GM21381 (cell line): Measurements from ENCODE around the gene SHB.
"Not testable (repeated sequence)": the region's sequence is repeated elsewhere in the genome, so short reads cannot be mapped to it uniquely, and the experiment has no call there.

Experiments used
- ATAC-seq: cut with Tn5 transposase; IDR thresholded peaks from one replicate; pipeline ENCODE4 v1.9.1; 2021; ENCODE audit warnings: mild to moderate bottlenecking, moderate library complexity; ENCODE audit not compliant: unreplicated experiment

The SHB gene

DNA sequence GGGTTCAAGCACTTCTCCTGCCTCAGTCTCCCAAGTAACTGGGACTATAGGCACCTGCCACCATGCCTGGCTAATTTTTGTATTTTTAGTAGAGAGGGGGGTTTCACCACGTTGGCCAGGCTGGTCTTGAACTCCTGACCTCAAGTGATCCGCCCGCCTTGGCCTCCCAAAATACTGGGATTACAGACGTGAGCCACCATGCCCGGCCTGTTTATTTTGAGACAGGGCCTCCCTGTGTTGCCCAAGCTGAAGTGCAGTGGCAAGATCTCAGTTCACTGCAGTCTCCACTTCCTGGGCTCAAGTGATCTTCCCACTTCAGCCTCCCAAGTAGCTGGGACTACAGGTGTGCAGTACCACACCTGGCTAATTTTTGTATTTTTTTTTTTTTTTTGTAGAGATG lies 159.2 kb downstream of the SHB start:
- ATAC-seq = not testable (repeated sequence)

DNA sequence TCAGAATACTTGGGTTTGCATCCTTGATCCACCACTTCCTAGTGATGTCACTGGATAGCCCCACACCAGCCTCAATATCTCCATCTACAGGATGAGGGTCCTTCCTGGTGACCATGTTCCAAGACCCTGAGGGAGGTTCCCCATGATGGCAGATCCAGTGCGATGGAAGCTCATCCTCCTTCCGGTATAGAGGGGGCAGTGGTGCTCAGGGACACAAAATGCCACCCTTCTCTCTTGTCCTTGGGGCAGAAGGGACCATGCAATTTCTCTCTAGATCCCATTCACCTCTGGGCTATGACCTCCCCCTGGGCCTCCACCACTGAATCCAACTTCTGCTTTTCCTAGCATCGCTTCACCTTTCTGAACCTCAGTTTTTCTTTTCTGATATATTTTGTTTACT lies 159.7 kb downstream of the SHB start:
- ATAC-seq = no peak

DNA sequence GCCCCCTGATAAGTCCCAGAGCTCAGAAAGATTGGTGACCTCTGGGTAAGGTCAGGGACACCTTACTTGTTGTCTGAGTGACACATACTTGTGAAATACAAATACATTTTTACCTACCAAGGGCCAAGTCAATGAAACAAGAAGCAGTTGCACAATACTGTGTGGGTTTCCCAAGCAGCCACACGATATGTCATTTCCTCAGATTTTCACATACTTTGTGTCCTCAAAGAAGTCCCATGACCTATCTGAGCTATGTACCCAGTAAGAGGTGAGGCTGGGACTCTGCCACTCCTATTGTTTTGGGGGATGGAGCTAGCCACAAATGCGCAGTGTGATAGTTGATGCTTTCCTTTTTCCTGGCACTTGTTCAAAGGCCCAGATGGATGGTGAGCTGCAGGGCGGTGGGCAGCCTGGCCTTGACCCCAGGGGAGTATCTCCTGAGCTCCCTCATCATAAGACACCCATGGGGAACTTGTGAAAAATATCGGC lies 160.3 kb downstream of the SHB start:
- no peak for ATAC-seq

DNA sequence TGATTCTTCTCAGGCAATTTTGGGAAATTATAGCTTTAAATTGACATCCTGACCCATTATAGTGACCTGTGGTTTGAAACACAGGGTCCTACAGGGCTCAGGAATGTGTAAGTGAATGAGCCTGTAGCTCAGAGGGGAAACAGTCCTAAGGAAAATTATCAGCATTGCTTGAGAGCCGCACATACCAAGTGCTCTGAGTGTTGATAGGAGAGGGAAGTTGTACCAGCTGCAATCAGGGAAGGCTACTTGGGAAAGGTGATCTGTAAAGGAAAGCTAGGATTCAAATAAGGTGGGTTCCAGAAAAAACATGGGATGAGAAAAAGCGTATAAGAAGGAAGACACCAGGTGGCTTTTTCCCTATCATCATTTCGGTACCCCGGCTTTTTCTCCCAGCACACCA lies 160.7 kb downstream of the SHB start:
- ATAC-seq = no peak

DNA sequence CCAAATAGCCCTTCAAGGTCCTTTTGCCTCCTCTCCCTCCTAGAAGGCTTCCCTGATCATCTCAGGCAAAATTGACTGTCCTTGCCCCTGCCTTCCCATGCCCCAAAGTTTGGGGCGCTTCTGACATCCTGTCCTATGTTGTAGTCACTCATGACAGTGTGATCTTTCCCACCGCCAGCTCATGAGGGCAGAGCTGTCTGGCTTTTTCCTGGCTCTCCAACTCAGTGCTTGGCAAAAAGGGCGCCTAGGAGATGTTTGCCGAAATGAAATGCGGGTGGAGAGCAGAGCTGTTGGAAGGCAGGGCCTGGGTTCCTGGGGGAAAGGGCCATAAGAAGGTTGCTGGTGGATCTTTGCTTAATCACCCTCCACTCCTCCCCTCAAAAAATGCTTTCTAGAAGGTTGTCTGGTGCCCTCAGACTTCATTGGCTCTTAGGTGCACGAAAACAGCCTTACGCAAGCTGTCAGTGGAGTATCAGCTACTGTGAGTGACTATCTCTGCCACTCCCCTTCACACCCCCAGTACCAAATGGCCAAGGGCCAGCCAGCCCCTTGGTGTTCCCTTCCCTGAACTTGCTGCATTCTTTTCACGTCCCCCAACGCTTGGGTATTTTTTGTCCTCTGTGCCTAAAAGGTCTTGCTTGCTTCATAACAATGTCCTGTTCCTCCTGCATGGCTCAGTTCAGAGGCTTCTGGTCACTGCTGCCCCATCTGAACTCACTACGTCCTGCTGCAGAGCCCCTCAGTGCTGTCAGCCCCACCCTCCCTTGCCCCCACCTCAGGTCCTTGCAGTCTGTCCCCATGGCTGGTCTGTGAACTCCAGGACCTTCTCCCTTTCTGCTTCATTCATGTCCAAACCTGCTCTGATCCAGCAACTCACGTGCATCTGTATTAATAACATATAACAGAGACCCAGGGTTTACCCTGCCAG lies 162.5 kb downstream of the SHB start:
- no peak for ATAC-seq

DNA sequence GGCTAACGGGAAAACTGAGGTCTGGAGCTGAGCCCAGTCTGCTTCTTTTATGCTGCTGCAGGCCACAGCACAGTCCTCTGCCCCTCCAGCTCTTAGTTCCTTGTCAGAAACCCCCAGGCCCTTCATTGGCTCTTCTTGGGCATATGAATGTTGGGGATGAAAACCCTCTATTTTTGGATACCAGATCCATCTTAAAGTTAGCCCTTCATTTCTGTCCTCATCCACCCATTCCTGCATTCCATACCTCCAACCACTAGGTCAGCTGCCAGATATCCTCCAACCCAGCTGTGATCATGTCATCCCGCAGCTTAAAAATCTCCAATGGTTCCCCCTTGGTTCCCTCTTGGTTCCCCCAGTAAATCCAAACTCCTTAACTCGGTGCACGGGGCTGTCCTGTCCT lies 163.3 kb downstream of the SHB start:
- no peak for ATAC-seq

DNA sequence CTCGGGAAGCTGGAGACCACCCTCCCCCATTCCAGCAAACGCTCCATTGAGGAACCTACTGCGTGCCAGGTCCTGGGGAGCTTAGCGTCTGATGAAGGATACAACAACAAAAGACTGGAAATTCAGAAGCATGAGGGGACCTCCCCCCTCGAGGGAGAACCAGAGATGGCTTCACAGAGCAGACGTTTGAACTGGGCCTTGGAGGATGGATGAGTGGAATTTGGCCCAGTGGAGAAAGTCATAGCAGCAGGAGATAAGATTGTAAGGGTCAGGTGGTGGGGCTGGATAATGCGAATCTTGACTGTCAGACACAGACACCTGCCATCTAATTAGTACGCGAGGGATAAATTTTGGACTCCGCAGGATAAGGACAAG lies 163.9 kb downstream of the SHB start:
- no peak for ATAC-seq

DNA sequence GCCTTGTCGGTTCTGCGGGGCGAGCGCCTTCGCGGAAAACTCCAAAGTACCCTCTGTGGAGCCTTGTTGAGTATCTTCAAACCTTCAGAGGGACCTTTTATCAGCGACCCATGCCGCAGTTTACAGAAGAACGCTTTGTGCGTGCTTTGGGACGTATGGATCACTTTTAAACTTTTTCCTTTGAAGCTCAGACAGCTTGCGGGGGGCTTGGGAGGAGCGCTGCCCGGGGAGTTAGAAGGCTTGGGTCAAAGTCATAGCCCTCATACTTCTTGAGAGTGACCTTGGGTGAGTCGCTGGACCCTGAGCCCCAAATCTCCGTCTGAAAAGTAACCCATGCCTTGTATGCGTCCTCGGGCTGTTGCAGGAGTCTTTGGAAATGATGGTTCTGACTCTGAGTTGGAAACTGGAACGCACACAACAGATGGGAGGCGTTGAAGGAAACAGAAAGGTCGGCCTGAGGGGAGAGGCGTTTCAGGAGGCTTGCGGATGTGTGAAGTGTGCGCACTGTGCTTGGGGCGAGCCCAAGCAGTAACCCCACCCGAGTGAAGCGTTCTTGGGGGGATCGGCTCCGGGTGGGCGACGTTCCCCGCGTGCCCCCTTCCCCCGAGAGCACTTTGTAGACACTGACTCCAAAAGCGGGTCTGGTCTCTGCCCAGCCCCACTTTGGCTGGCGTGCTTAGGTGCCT lies 164.4 kb downstream of the SHB start:
- ATAC-seq = no peak

DNA sequence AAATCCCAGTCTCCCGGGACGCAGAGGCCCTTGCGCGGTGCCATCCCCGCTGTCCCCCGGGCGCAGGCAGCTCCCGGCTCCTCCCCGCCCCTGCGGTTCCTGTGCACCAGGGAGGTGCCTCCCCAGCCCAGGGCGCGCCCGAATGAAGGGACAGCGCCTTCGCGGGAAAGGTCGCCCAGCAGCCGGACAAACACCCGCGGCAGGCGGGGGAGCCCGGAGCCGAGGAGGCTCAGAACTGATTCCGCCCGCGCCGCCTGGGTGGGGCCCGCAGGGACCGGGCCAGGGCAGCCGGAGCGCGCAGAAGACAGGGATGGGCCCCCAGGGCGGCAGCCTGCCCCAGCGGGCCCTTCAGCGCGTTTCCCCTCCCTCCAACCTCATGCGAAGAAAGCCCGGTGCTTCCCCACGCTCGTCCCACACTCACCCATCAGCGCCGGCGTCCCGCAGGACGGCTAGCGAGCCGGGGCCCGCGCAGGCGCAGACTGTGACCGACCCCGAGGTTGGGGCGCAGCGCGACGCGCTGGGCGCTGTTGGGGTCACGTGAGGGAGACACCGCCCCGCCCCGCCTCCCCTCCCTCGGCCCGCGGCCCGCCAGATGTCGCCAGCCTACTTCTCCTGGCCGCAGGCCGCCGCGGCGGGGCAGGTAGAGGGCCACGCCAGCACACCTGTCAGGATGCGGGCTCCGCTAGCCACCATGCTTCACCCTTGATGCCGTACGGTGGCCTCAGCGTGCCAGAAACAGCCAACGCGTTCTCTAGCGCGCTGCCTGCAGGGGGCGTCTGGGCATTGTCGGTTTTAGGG lies 165.2 kb downstream of the SHB start, which contains the start of gene SLC25A51:
Gene SLC25A51 (minus strand): TSS at position 481 of the 798 bp plus-strand sequence. CDS start 15,577 bp downstream, outside the sequence.
- ATAC-seq = peak; percentile 78

DNA sequence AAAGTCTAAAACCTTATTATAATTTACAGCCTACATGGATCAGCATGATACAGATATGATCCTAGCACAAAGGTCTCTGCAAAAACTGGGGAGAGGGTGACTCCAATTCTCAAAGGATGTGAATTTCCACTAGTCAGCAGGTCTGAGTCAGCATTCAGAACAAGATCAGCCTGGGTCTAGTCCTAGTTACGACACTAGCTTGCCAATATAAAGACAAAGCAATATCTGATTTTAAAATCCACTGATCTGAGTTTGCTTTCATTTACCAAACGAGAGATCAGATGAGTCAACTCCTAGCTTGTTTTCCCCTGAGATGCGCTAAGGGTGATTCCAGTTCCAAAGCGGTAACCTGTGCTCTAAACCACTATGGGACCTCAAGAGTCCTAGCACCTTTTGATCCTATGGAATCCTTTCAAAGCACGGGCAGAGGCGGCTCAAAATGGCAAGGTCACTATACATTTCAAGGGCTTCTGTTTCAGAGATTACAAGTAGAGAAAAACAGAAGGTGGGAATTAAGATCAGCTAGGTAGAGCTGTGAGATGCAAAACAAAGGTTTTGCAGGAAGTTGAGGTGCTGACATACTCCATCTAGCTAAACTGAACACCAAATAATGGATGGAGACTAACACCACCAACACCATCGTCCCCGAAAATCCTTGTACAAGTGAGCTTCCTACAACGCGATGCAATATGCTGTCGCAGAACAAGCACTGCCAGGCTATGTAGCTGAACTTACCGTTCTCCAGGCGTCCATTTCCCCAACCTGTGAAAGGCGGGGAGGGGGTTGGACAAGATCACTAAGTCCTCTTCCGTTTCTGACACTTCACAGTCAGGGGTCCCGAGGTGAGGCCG lies 166.0 kb downstream of the SHB start:
- no peak for ATAC-seq

DNA sequence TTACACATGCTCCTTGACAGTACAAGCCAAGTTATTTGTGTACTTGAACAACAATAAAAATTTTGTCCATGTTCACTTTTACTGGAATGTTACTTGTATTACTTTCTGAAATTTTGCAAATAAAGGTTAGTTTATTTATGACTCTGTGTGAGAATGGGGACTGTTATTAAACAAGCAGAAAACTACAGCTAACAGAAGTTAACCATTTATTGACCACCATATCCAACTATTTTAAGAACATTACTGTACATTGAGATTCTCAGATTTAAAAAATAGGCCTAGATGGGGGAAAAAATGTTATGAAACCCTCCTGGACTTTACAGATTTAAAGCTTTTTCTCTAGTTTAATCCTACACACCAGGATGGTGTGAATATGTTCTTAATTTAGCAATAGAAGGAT lies 166.9 kb downstream of the SHB start:
- no peak for ATAC-seq

DNA sequence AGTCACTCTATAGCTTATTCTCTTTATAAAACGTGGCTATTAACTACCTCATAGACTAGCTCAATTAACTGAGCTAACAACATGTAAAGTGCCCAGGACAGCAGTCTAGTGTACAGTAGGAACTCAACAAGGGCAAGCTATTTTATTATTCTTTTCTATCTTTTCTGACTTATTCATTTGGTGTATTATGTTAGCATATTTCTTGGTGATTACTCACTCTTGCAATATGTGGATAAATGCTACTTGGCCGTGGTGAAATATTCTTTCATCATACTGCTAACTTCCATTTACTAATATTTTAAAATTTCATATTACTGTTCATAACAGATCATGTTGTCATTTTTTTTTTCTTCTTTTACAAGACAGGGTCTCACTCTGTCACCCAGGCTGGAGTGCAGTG lies 170.0 kb downstream of the SHB start:
- no peak for ATAC-seq

DNA sequence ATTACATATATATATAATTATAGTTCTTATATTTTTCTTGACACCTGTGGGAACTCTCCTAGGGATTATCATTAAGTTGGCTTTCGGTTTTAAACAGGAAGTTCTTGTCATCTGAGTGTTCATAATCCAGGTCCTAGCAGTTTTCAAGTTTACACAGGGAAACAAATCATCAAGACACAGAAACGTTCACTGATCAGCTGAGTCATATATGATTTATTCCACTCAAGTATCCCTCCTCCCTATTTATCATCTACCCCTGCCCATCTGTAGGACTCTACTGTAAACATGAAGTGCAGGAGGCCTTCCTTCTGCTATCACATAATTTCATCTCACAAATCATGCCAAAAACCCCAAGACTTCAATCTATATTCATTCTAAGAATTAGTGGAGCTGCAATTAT lies 171.4 kb downstream of the SHB start:
- ATAC-seq = no peak

DNA sequence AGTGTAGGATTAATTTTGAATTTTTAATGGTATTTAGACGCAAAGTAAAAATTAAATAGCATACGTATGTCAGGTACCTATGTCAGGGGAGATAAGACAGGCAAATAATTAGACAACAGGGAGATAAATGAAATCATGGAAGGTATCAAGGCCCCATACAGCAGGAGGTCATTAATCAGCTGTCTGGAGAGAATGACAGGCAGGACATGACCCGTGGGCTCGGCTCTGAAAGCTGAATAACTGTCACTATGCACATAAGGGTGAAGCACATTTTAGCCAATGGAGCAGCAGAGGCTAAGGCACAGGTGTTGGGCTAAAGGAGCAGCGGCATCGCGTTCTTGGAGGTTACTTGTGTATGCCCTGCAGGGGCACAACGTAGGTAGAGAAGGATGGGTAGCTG lies 177.0 kb downstream of the SHB start:
- ATAC-seq = no peak

DNA sequence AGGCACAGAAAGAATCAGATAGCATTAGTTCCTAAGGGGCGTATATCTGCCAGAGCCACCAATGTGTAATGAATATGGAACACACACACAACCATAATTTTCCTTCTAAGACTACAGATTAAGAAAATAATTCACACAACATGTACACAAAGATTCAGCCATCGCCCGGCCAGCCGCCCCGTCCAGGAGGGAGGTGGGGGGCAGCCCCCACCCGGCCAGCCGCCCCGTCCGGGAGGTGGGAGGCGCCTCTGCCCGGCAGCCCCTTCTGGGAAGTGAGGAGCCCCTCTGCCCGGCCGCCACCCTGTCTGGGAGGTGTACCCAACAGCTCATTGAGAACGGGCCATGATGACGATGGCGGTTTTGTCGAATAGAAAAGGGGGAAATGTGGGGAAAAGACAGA lies 178.0 kb downstream of the SHB start:
- not testable (repeated sequence) for ATAC-seq

DNA sequence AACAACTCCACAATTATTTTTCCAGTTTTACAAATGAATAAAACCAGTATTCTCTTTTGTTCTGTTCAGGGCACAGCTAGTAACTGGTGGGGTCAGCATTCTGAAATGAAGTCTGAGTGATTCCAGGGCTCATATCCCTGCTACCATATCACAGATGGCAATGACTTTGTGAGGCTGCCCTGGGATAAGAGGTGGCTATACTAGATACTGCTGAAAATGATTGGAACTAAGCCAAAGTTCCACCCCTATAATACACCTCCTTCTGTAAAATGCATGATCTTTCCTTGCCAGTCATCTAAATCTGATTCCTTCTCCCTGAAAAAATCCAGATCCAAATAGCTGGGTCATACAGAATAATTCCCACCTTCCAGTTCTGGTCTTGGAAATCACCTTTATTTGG lies 179.5 kb downstream of the SHB start:
- ATAC-seq = no peak

DNA sequence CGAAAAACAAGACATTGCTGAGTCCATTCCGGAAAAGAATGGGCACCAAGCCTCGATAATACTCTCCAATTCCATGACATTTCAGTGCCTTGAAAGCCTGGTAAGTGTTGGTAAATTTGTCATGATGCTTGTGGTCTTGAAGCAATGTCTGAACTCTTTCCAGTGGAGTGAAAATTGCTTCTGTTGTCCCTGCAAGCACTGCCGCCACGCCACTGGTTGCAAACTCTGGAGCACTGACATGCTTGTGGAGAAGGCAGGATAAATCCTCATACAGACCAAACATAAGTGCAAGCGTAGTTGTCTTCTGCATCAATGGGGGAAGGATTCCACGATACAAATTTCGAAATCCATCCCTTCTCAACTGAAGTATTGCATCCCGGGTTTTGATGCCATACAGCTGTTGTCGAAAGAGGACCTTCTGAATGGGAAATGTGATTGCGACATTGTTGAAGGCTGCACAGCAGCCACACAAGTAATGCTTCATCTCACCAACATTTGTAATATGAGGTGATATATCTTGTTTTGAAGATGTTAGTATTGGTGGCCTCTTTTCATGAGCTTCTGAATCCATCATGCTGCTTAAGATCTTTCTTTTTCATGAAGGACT lies 180.9 kb downstream of the SHB start:
- not testable (repeated sequence) for ATAC-seq

DNA sequence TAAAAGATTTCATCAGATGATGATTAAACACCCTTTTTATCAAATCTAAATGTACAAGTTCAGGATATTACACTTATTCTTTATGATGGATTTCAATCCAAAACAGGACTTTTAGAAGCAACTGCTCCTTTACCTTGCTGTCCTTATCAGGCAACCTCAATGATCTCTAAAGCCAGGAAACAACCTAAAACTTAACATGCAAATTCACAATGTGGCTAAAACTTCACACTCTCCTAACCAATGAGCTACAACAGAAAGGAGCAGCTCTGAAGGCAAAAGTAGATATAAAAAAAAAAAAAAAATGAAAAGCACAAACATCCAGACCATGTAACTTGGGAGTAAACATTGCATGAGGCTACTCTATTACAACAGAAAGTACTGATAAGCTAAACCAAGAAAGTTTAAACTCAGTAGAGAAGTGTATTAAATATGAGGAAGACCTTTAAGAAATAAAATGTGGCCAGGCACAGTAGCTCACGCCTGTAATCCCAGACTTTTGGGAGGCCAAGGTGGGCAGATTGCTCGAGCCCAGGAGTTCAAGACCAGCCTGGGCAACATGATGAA lies 188.0 kb downstream of the SHB start:
- no peak for ATAC-seq

DNA sequence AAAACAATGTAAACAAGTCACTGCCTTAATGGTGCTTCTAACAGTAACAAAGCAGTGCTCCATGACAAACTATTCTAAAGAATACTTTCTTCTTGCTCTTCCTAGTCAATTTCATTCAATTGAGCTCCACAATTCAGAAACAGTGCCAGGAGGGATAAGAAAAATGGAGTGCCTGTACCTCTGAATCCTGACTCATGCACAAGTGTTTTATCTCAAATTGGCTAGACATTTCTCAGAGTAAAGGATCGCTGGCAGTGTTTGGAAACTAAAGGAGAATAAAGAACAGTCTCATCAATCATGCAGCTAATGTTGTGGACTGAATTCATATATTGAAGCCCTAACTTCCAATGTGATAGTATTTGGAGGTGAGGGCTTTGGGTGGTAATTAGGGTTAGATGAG lies 192.7 kb downstream of the SHB start:
- no peak for ATAC-seq

DNA sequence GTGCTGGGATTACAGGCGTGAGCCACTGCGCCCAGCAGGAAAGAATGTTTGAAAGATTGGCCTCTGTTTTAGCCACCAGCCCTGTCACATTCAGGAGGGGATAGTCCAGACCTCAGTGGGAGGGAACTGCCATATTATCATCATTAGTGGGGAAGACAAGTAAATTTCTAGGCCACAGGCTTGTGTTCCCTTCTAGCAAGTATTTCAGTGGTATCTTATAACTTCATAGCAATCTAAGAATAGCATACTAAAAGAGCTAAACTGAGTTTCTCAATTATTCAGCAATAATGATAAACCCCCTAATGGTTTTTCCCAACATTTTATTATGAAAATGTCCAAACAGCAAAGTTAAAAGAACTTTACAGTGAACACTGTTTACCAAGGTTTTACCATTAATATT lies 195.1 kb downstream of the SHB start:
- no peak for ATAC-seq
